Fibroblast of lung (primary cell): ENCODE data around the gene ZNF436. TPM values are rescaled to one million over a fixed set of nuclear protein-coding genes. Genes with fewer than 3 reads are reported as not detected.
"Not testable (repeated sequence)": the region's sequence is repeated elsewhere in the genome, so short reads cannot be mapped to it uniquely, and the experiment has no call there.

ENCODE experiments used
- DNase-seq, 2 donors: peaks; one replicate each; pipeline versions ENCODE4 v3.0.0 to v3.0.0-alpha.2; 2010; ENCODE audit warnings: low read depth in 2 of 2
- H2AFZ ChIP-seq: 2 replicates; pipeline ENCODE4 v1.5.1; 2012; ENCODE audit warnings: low read length, control low read depth, inconsistent platforms
- H3K27ac ChIP-seq: 2 replicates; pipeline ENCODE4 v1.5.1; 2011; ENCODE audit warnings: low read length, control low read depth; ENCODE audit not compliant: insufficient read depth
- H3K27me3 ChIP-seq: 2 replicates; pipeline ENCODE4 v1.5.1; 2011; ENCODE audit warnings: mild to moderate bottlenecking, low read length; ENCODE audit not compliant: control insufficient read depth, insufficient read depth
- H3K36me3 ChIP-seq: 2 replicates; pipeline ENCODE4 v1.5.1; 2011; ENCODE audit warnings: low read length; ENCODE audit not compliant: control insufficient read depth, insufficient read depth
- H3K4me1 ChIP-seq: 2 replicates; pipeline ENCODE4 v1.5.1; 2011; ENCODE audit warnings: low read length; ENCODE audit not compliant: control insufficient read depth, insufficient read depth; ENCODE audit errors: extremely low read depth
- H3K4me2 ChIP-seq: 2 replicates; pipeline ENCODE4 v1.5.1; 2011; ENCODE audit warnings: low read length, control low read depth; ENCODE audit not compliant: insufficient read depth; ENCODE audit errors: extremely low read depth
- H3K4me3 ChIP-seq, 4 experiments: fragments of 200-600 bp in 1 of 4; sonication (generic) in 1 of 4; replicated peaks in 1 of 4; 2 replicates each; pipeline ENCODE4 v1.5.1; 2011 to 2016; ENCODE audit warnings: low read length in 4 of 4, low read depth in 3 of 4, mild to moderate bottlenecking in 3 of 4, control low read depth in 2 of 4, inconsistent platforms in 1 of 4, mixed read lengths in 1 of 4; ENCODE audit not compliant: insufficient read depth in 1 of 4; ENCODE audit errors: control extremely low read depth in 1 of 4
- H3K79me2 ChIP-seq: 2 replicates; pipeline ENCODE4 v1.5.1; 2012; ENCODE audit warnings: mild to moderate bottlenecking, low read length, inconsistent platforms; ENCODE audit not compliant: control insufficient read depth, insufficient read depth
- H3K9ac ChIP-seq: 2 replicates; pipeline ENCODE4 v1.5.1; 2011; ENCODE audit warnings: mild to moderate bottlenecking, low read length, control low read depth; ENCODE audit not compliant: insufficient read depth
- H3K9me3 ChIP-seq: 2 replicates; pipeline ENCODE4 v1.5.1; 2012; ENCODE audit warnings: low read depth, low read length; ENCODE audit not compliant: control insufficient read depth, insufficient read depth
- H4K20me1 ChIP-seq: 2 replicates; pipeline ENCODE4 v1.5.1; 2011; ENCODE audit warnings: low read length; ENCODE audit not compliant: control insufficient read depth, insufficient read depth; ENCODE audit errors: extremely low read depth
- EZH2 ChIP-seq: IDR thresholded peaks from 2 replicates; pipeline ENCODE4 v1.5.1; 2012; ENCODE audit warnings: low read length, control low read depth, mild to moderate bottlenecking; ENCODE audit errors: missing control alignments
- polyA plus RNA-seq, 2 donors: library from polyadenylated mRNA; depleted of rRNA in 1 of 2; stranded (reverse) in 1 of 2; unstranded in 1 of 2; fragments of >200 nt; gene quantifications; 2 replicates each; pipeline ENCODE4 v1.2.1, GENCODE V29; 2011 to 2012; ENCODE audit warnings: missing spikeins in 1 of 2
- total RNA-seq: library from RNA; depleted of rRNA; stranded (reverse); fragments of >200 nt; gene quantifications from 2 replicates; pipeline ENCODE4 v1.2.1, GENCODE V29; 2014
- TF ChIP-seq, protein P1 (sequence below), 2 donors: IDR thresholded peaks in 1 of 2; conservative IDR thresholded peaks in 1 of 2; 1 replicate in 1 of 2; 2 replicates in 1 of 2; pipeline ENCODE4 v1.5.1; 2011 to 2012; ENCODE audit warnings: low read length in 2 of 2, control low read depth in 1 of 2, inconsistent platforms in 1 of 2, low read depth in 1 of 2, mild to moderate bottlenecking in 1 of 2

Gene ZNF436
- total and polyA plus RNA-seq, 2 donors (not counting 1 experiment from before 2014, with no cell fraction given) = 11.9 to 31.5 TPM

DNA sequence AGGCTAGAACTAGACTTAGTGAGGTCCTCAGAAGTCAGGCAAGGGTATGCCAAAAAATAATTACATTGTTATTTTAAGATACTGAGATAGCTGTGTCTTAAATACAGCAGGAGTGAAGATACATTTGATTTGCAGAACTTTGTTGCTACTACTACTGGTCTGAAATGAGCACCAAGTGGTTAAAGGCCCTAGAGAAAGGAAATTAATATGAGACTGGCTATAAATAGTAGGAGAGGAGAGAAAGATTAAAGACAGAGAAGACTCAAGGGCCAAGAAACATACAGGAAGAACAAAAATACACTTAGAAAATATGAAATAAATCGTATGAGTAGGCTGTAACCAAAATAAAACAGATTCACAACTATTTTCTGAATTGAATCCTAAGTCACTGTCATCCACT, 46.9 kb downstream of the ZNF436 start:
- H3K27me3 ChIP-seq = no peaks in the 10 kb centered on the region
- no peaks in the 10 kb centered on the region for H3K9me3 ChIP-seq
- H3K4me1 ChIP-seq = no peaks in the 10 kb centered on the region
- H3K79me2 ChIP-seq = peaks cover 43% of the 10 kb centered on the region
- H4K20me1 ChIP-seq = no peaks in the 10 kb centered on the region
- H3K36me3 ChIP-seq = peaks cover 11% of the 10 kb centered on the region
- H3K9ac ChIP-seq = no peak overlapping the region
- TF ChIP-seq, protein P1, sequence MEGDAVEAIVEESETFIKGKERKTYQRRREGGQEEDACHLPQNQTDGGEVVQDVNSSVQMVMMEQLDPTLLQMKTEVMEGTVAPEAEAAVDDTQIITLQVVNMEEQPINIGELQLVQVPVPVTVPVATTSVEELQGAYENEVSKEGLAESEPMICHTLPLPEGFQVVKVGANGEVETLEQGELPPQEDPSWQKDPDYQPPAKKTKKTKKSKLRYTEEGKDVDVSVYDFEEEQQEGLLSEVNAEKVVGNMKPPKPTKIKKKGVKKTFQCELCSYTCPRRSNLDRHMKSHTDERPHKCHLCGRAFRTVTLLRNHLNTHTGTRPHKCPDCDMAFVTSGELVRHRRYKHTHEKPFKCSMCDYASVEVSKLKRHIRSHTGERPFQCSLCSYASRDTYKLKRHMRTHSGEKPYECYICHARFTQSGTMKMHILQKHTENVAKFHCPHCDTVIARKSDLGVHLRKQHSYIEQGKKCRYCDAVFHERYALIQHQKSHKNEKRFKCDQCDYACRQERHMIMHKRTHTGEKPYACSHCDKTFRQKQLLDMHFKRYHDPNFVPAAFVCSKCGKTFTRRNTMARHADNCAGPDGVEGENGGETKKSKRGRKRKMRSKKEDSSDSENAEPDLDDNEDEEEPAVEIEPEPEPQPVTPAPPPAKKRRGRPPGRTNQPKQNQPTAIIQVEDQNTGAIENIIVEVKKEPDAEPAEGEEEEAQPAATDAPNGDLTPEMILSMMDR (conservative IDR thresholded peaks at IDR 0.05 in 1 of 2, IDR thresholded peaks at IDR 0.05 in 1 of 2; ENCODE audit: low read depth in 1 of 2, low read length in 2 of 2) = no peak
- TF ChIP-seq EZH2 = no peak
- no peak overlapping the region for H3K4me3 ChIP-seq
- H3K27ac ChIP-seq = no peak overlapping the region
- H3K4me2 ChIP-seq = no peak overlapping the region
- H2AFZ ChIP-seq = no peak overlapping the region
- no peak for DNase-seq

GRCh38 chr1:23310280-23310679, 59.4 kb downstream of the ZNF436 start:
- not testable (repeated sequence) for H3K9ac ChIP-seq, H3K4me3 ChIP-seq, H3K36me3 ChIP-seq, H4K20me1 ChIP-seq, H3K27me3 ChIP-seq, DNase-seq, H2AFZ ChIP-seq, H3K4me2 ChIP-seq, H3K9me3 ChIP-seq, H3K4me1 ChIP-seq, H3K27ac ChIP-seq
- H3K79me2 ChIP-seq = peaks cover 25% of the 10 kb centered on the region

Other genes with a start within 250 kb of the ZNF436 start
- 15.7 and 18.8 TPM in 2 replicates for gene LUZP1, start 201.0 kb downstream of the ZNF436 start, total RNA-seq
- 23.7 and 27.2 TPM in 2 replicates for gene LUZP1, start 201.0 kb downstream of the ZNF436 start, polyA plus RNA-seq
- gene HTR1D, start 152.3 kb downstream of the ZNF436 start, total RNA-seq = not detected in 2 replicates
- not detected in 2 replicates for gene HTR1D, start 152.3 kb downstream of the ZNF436 start, polyA plus RNA-seq
- gene HNRNPR, start 25.6 kb downstream of the ZNF436 start, total RNA-seq = 59.1 and 62.1 TPM in 2 replicates
- 141 and 186 TPM in 2 replicates for gene HNRNPR, start 25.6 kb downstream of the ZNF436 start, polyA plus RNA-seq
- 37.5 and 44.6 TPM in 2 replicates for gene TCEA3, start 54.9 kb upstream of the ZNF436 start, total RNA-seq
- 11.9 and 12.3 TPM in 2 replicates for gene TCEA3, start 54.9 kb upstream of the ZNF436 start, polyA plus RNA-seq
- 73.2 and 79.1 TPM in 2 replicates for gene ASAP3, start 114.3 kb upstream of the ZNF436 start, total RNA-seq
- 14.2 and 19.9 TPM in 2 replicates for gene ASAP3, start 114.3 kb upstream of the ZNF436 start, polyA plus RNA-seq
- 0.17 TPM in 1 of 2 replicates, not detected in the other for gene E2F2, start 161.4 kb upstream of the ZNF436 start, total RNA-seq
- 0.26 and 0.85 TPM in 2 replicates for gene E2F2, start 161.4 kb upstream of the ZNF436 start, polyA plus RNA-seq
- 9.9 and 42.9 TPM in 2 replicates for gene ID3, start 189.7 kb upstream of the ZNF436 start, total RNA-seq
- gene ID3, start 189.7 kb upstream of the ZNF436 start, polyA plus RNA-seq = 23.0 and 35.2 TPM in 2 replicates